Stimulated activated CD8-positive, alpha-beta memory T cell treated with anti-CD3 and anti-CD28 coated beads, Interleukin-12 subunit alpha, Interleukin-12 subunit beta, amount 100 ng/mL, for 4 hours (primary cell): ENCODE measurements around the gene PAF1.
"Not testable (repeated sequence)": the region's sequence is repeated elsewhere in the genome, so short reads cannot be mapped to it uniquely, and the experiment has no call there.

ENCODE experiments used
- DNase-seq: peaks from one replicate; pipeline ENCODE4 v3.0.0-alpha.2; 2020; ENCODE audit warnings: low read depth

PAF1 gene

GRCh38 chr19:39381910-39382611 lies 8.8 kb downstream of the PAF1 start:
- no peak for DNase-seq

DNA sequence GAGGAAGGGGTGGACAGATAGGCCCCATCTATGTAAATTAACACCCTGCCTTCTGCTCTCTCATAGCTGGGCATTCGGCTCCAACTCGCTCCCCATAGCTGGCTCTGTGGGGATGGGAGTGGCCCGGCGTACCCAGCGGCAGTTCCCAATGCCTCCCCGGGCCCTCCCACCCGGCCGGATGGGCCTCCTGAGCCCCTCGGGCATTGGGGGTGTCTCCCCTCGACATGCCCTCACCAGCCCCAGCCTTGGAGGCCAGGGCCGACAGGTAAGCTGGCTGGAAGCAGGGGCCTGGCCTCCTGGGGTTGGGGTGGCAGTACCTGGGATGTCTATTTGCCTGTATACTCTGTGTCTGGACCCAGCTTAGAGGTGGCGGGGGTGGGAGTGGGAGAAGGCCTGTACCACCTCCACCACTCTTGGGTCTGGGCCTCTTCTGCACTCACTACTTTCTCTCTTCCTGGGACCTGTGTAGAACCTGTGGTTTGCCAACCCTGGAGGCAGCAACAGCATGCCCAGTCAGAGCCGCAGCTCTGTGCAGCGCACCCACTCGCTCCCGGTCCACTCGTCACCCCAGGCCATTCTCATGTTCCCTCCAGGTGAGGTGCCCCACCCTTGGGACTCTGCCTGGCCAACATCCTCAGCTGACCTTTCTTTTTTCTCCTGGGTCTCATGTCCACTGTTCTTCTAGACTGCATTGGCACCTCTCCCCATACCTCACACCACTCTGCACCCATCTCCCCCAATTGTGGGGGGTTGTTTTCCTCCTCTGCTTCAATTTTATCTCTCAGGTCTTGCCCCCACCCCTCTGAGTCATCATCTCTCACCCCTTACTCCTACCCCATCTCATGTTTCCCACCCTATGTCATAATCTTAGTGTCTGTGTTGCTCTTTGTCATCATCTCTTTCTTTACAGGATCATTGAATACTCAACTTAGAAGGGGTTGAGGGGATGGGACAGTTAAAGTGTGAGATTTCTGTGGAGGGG lies 10.1 kb downstream of the PAF1 start:
- DNase-seq: no peak

- DNase-seq: no peak
Measured at GRCh38 chr19:39379865-39380396, 11.0 kb downstream of the PAF1 start.

- DNase-seq: not testable (repeated sequence)
Measured at GRCh38 chr19:39379366-39379765, 11.5 kb downstream of the PAF1 start.

GRCh38 chr19:39377373-39378362 lies 13.2 kb downstream of the PAF1 start:
- DNase-seq: no peak

GRCh38 chr19:39375929-39376328 lies 15.0 kb downstream of the PAF1 start:
- DNase-seq: no peak

- DNase-seq: no peak
Measured at GRCh38 chr19:39372941-39373340, 18.0 kb downstream of the PAF1 start.

GRCh38 chr19:39372047-39372802 lies 18.7 kb downstream of the PAF1 start:
- no peak for DNase-seq

DNA sequence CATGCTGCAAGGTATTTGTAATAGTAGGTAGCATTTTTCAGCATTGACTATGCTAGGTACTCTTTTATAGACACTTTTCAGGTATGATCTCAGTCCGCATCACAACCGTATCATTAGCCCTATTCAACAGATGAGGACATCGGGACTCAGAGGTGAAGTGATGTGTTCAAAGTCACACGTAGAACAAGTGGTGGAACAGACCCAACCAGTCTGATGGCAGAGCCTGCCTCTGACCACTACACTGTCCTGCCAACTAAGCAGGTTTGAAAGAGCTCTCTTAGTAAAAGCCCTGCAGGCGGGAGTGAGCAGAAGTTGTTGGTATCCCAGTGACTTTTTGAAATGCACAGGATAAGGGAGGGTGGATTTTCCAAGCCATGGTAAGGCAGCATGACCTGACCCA lies 20.2 kb downstream of the PAF1 start:
- DNase-seq: no peak

GRCh38 chr19:39369200-39369599 lies 21.7 kb downstream of the PAF1 start:
- DNase-seq: no peak

GRCh38 chr19:39365531-39365930 lies 25.4 kb downstream of the PAF1 start:
- no peak for DNase-seq

DNA sequence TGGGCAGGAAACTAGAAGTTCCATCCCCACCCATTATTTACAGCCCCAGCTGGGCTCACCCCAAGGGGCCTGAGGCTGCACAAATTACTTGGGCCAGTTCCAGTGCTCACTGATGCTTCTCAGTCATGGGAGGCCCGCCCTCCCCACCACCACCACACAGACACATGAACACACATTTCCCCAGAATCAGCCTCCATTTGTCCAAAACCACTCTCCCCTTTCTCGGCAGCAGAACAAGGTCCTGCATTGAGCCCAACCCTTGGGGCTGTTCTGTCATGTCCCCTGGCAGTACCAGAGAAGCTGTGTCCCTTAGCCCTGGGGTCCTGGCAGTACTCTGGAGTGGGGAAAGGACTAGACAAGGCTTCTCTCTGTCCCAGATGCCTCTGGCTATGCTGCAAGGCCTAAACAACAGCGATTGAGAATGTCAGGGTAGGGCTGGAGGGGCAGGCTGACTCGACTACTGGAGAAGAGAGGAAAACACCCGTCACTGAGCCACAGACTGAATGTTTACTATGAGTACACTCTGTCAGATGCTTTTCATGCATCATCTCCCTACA lies 26.9 kb downstream of the PAF1 start:
- no peak for DNase-seq

DNA sequence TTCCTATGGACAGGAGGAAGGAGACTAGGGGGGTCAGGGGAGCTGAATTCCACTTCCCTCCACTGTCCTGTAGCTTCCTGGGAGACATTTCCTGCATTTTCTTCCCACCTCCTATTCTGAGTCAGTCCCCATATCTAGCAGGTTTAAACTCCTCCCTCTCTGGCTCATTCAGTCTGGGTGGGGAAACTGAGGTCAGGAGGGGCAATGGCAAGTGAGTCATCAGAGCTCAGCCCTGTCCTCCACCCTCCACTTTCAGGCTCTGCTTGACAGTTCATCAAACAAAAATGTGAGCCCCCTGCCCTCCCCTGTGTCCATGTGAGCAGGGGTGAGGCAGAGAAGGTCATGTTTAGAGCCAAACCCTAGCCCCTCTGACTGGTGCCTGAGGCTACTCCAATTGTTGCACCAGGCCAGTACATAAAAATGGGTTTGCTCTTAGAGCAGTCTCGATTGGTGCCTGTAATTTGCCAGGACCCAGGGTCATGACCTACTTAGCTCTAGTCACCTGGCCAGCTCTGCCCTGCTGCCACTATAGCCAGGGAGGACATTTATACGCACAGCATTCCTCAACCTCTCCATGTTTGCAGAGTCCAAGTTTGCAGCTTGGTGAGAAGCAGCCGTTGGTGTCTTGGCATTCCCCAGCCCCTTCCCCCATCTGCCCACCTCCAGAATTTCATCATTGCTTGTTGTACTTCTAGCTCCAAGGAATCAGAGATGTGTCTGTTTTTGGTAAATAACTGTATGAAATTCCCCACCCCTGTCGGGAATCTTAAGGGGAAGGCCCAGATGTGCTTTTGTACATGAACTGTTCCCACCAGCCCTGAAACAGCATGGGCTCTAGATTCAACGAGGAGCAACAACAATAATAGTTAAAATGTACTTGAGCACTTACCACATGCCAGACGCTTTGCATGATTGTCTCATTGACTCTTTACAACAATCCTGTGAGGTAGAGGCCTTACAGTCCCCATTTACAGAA lies 27.9 kb downstream of the PAF1 start:
- no peak for DNase-seq

DNA sequence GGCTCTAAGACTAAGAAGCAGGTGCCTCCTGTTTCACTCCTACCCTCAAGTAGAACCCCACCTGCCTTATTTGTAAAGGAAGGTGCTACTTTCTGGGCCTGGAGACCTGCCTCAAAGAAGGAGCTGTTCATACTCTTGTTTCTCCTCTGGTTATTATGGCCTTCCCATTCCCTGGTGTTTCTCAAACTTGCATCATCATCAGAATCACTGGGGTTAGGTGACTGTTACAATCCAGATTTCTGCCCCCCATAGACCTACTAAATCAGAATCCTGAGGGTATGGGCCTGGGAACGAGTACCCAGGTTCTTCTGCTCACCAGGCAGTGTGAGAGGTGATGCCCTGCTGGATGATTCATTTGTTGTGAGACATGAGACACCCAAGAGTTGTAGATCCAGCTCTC lies 30.3 kb downstream of the PAF1 start:
- DNase-seq: no peak

GRCh38 chr19:39359026-39359425 lies 31.9 kb downstream of the PAF1 start:
- DNase-seq: no peak

DNA sequence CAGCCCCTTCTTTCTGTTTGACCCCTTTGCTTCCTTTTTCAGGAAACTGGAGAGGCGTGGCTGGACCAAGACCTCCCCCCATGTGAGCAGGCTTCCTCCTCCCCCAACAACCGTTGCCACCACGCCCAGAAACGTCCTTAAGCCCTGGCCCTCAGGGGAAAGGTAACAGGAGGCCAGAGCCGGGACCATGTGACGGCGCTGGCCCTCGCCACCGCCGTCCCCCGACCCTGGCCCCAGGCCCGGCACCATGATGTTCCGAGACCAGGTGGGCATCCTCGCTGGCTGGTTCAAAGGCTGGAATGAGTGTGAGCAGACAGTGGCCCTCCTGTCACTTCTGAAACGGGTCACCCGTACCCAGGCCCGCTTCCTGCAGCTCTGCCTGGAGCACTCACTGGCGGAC lies 34.3 kb downstream of the PAF1 start:
- no peak for DNase-seq

- DNase-seq: no peak
Measured at GRCh38 chr19:39356073-39356472, 34.8 kb downstream of the PAF1 start.

DNA sequence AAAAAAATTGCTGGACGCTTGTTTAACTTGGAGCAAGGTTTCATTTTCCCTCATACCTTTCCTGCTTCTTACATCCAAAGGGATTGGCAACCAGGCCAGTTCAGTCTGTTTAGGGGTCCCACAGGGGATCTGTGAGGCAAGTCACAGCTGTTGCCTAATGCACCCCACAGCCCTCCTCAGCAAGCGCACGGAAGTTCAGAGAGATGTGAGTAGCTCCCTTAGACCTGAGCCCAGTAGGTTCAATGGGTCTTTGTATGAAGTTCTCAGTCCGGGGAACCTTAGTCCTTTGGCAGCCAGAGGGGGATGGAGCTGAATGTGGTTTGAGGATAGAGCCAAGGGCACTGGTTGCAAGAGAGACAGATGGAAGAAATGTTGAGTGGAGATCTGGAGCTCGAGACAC lies 35.7 kb downstream of the PAF1 start:
- no peak for DNase-seq
